Measurements from ENCODE around the gene EPHB2.
"Not testable (repeated sequence)": the region's sequence is repeated elsewhere in the genome, so short reads cannot be mapped to it uniquely, and the experiment has no call there.

GRCh38 chr1:22668840-22669239 is 41.8 kb upstream of the EPHB2 start:
- TF ChIP-seq CTCF (IDR thresholded peaks at IDR 0.05); EZH2 (IDR thresholded peaks at IDR 0.05; ENCODE audit: borderline replicate concordance, insufficient read depth, low read depth, low read length, poor library complexity, severe bottlenecking): not testable (repeated sequence)

Measured in B cell (primary cell).